ENCODE results near the gene SCN5A. TPM values are rescaled to one million over a fixed set of nuclear protein-coding genes. Genes with fewer than 3 reads are reported as not detected.

The SCN5A gene
- total and polyA plus RNA-seq, 2 of the 13 experiments (the other 11 are each of a cell fraction or from before 2014, with no cell fraction given), result 0.22 TPM; not detected in 1

GRCh38 chr3:38561746-38562466 is 87.6 kb downstream of the SCN5A start (continued):
- TF ChIP-seq PRDM4 (CRISPR knock-in tag; IDR thresholded peaks at IDR 0.05; ENCODE audit: borderline replicate concordance) (no peak), SALL2 (CRISPR knock-in tag; IDR thresholded peaks at IDR 0.05) (no peak), SIN3B (IDR thresholded peaks at IDR 0.05; ENCODE audit: low read length) (no peak), MIXL1 (CRISPR knock-in tag; IDR thresholded peaks at IDR 0.05) (no peak), SOX13 (IDR thresholded peaks at IDR 0.05) (no peak), SOX13 (CRISPR knock-in tag; conservative IDR thresholded peaks at IDR 0.05 in 1 of 2, IDR thresholded peaks at IDR 0.05 in 1 of 2) (no peak), GTF3A (CRISPR knock-in tag; conservative IDR thresholded peaks at IDR 0.05) (no peak), KAT8 (CRISPR knock-in tag; IDR thresholded peaks at IDR 0.05) (no peak), ZNF562 (CRISPR knock-in tag; IDR thresholded peaks at IDR 0.05; ENCODE audit: borderline replicate concordance) (no peak), DR1 (CRISPR knock-in tag; IDR thresholded peaks at IDR 0.05) (no peak), ZNF646 (CRISPR knock-in tag; IDR thresholded peaks at IDR 0.05) (no peak), HDAC2 (CRISPR knock-in tag; IDR thresholded peaks at IDR 0.05) (no peak), CBFB (CRISPR knock-in tag; IDR thresholded peaks at IDR 0.05) (no peak), ZNF770 (CRISPR knock-in tag; IDR thresholded peaks at IDR 0.05) (no peak)
